GM21528 (cell line): Measurements from ENCODE around the gene ECHDC3.
A peak's percentile ranks its signal among the peaks of the same experiment; 100 is the strongest.

Source experiments
- ATAC-seq: cut with Tn5 transposase; IDR thresholded peaks from one replicate; pipeline ENCODE4 v1.9.1; 2021; ENCODE audit warnings: mild to moderate bottlenecking, moderate library complexity; ENCODE audit not compliant: unreplicated experiment, low FRiP score

Gene ECHDC3

GRCh38 chr10:11746883-11747539, 4.8 kb downstream of the ECHDC3 start:
- no peak for ATAC-seq

- no peak for ATAC-seq
Measured at GRCh38 chr10:11748866-11749265, 6.7 kb downstream of the ECHDC3 start.

GRCh38 chr10:11750420-11750819, 8.2 kb downstream of the ECHDC3 start:
- ATAC-seq, result no peak

GRCh38 chr10:11754173-11754572, 12.0 kb downstream of the ECHDC3 start:
- no peak for ATAC-seq

GRCh38 chr10:11754620-11755019, 12.4 kb downstream of the ECHDC3 start:
- no peak for ATAC-seq

GRCh38 chr10:11755512-11756263, 13.5 kb downstream of the ECHDC3 start:
- ATAC-seq, result no peak

GRCh38 chr10:11756766-11757315, 14.7 kb downstream of the ECHDC3 start:
- ATAC-seq, result no peak

- no peak for ATAC-seq
Measured at GRCh38 chr10:11757454-11757820, 15.3 kb downstream of the ECHDC3 start.

- ATAC-seq, result peak; percentile 95
Measured at GRCh38 chr10:11757821-11758463, 15.8 kb downstream of the ECHDC3 start.

GRCh38 chr10:11758527-11759236, 16.5 kb downstream of the ECHDC3 start:
- ATAC-seq, result no peak

GRCh38 chr10:11759347-11759746, 17.2 kb downstream of the ECHDC3 start:
- no peak for ATAC-seq

GRCh38 chr10:11760151-11760550, 18.0 kb downstream of the ECHDC3 start:
- ATAC-seq, result no peak

- ATAC-seq, result no peak
Measured at GRCh38 chr10:11760861-11761260, 18.7 kb downstream of the ECHDC3 start.

- no peak for ATAC-seq
Measured at GRCh38 chr10:11761431-11761830, 19.2 kb downstream of the ECHDC3 start.

GRCh38 chr10:11762706-11763500, 20.7 kb downstream of the ECHDC3 start:
- no peak for ATAC-seq

- ATAC-seq, result no peak
Measured at GRCh38 chr10:11763501-11763861, 21.3 kb downstream of the ECHDC3 start.

- no peak for ATAC-seq
Measured at GRCh38 chr10:11765141-11765540, 23.0 kb downstream of the ECHDC3 start.

- no peak for ATAC-seq
Measured at GRCh38 chr10:11772575-11773288, 30.6 kb downstream of the ECHDC3 start.

GRCh38 chr10:11773761-11774441, 31.7 kb downstream of the ECHDC3 start:
- ATAC-seq, result no peak
